GM18519 (cell line): ENCODE results near the gene MNAT1.
A peak's percentile ranks its signal among the peaks of the same experiment; 100 is the strongest.
"Not testable (repeated sequence)": the region's sequence is repeated elsewhere in the genome, so short reads cannot be mapped to it uniquely, and the experiment has no call there.

Source experiments
- ATAC-seq: cut with Tn5 transposase; IDR thresholded peaks from one replicate; pipeline ENCODE4 v1.9.1; 2021; ENCODE audit warnings: mild to moderate bottlenecking, moderate library complexity; ENCODE audit not compliant: unreplicated experiment, low FRiP score

The MNAT1 gene

DNA sequence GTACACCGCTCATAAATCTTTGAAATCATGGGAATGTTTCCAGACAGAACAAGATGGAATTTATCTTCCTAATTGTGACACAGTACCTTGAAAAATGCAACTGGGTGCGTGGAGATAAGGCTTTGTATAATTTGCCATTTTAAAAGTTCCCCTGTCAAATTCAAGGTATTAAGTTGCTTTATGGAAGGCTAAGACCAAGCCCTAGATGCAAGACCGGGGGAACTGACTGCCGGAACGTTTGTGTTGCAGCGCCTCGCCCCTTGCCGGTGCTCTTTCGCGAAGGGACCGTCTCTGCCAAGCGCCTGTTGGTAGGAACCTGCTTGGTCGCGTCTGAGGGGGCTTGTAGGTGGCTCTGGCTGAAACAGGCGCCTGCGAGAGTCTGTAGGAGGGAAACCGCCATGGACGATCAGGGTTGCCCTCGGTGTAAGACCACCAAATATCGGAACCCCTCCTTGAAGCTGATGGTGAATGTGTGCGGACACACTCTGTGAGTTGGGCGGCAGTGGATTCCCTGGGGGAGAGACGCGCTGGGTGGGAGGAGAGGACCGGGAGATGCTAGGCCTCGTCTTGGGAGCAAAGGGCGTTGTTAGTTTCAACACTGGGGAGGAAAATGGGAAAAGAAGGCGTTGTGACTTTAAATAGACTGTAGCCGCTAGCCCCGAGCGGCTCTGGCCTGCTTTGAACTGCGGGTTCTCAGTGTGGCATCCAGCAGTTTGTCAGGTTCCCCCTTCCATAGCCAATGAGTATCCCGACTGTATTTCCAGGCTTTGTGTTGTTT is at the start of gene MNAT1:
TSS of gene MNAT1 (plus strand) at position 297 of the 778 bp plus-strand sequence. CDS start at position 399, 102 bp downstream.
- peak; percentile 91 for ATAC-seq

DNA sequence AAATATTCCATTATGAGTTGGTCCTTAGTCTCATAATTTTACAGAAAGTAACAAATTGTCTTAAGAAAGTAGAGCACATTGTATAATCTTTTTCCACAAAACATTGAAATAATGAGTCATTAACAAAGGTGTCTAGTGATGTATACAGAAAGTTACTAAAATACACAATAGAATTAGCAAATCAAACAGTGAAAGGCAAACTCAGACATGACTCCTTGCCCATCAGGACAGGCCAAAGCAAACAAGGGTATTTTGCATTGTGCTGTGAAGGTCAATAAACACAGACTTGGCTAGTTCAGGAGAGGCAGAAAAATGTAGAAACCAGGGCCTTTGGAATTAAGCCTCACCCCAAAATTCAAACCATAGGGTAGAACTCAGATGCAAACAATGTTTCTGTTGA is 47.7 kb upstream of the MNAT1 start:
- ATAC-seq = no peak

GRCh38 chr14:60691383-60692113 is 43.0 kb upstream of the MNAT1 start:
- ATAC-seq = no peak

GRCh38 chr14:60695327-60695726 is 39.2 kb upstream of the MNAT1 start:
- ATAC-seq = no peak

- ATAC-seq = no peak
Measured at GRCh38 chr14:60700598-60700997, 34.0 kb upstream of the MNAT1 start.

GRCh38 chr14:60705100-60705499 is 29.5 kb upstream of the MNAT1 start:
- ATAC-seq = no peak

DNA sequence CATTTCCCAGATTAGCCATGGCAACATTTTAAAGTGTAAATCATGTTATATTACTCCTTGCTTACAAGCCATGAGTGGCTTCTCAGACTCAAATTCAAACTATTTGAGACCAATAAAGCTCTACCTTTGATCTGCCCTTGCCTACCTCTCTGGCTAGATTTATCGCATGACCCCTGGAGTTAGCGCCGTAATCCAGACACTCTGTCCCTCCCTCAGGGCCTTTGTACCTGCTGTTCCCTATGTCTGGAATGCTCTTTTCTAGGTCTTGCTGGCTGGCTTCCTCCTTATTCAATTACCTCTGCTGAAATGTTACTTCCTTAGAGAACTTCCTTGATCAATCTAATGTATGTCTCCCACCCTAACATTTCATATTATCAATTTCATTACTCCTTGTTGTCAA is 26.7 kb upstream of the MNAT1 start:
- no peak for ATAC-seq

DNA sequence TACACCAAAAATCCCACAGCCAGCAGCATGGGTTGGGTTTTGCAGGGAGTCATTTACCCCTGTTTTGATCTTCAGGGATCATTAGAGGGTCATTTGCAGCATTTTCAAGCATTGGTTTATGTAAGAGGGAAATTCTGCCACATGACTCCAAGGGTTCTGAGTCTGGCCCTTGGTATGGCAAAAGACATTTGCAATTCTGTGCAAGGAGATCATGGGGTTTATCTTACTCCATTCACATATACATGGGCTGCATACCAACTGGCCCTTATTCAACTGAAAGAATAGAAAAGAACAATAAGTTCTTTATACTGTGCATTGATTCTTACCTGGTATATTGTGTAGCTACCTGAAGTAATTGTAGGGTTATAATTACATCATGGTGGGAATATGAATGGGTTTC is 24.1 kb upstream of the MNAT1 start:
- ATAC-seq = no peak

- no peak for ATAC-seq
Measured at GRCh38 chr14:60713513-60713912, 21.0 kb upstream of the MNAT1 start.

- no peak for ATAC-seq
Measured at GRCh38 chr14:60720391-60720790, 14.2 kb upstream of the MNAT1 start.

GRCh38 chr14:60720962-60721325 is 13.6 kb upstream of the MNAT1 start:
- ATAC-seq = no peak

- no peak for ATAC-seq
Measured at GRCh38 chr14:60721326-60722106, 13.0 kb upstream of the MNAT1 start.

DNA sequence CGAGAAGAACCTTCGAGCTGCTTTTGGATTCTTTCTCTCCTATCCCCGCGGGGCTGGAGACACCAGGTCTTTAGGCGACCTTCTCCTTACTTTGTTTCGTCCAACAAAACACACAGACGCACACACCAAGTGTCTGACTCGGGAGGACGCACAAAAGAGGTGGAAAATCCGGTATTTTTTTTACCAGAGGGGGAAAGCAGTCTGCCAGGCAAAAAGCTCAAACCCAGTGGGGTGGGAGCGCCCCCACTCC is 12.5 kb upstream of the MNAT1 start:
- ATAC-seq = no peak

DNA sequence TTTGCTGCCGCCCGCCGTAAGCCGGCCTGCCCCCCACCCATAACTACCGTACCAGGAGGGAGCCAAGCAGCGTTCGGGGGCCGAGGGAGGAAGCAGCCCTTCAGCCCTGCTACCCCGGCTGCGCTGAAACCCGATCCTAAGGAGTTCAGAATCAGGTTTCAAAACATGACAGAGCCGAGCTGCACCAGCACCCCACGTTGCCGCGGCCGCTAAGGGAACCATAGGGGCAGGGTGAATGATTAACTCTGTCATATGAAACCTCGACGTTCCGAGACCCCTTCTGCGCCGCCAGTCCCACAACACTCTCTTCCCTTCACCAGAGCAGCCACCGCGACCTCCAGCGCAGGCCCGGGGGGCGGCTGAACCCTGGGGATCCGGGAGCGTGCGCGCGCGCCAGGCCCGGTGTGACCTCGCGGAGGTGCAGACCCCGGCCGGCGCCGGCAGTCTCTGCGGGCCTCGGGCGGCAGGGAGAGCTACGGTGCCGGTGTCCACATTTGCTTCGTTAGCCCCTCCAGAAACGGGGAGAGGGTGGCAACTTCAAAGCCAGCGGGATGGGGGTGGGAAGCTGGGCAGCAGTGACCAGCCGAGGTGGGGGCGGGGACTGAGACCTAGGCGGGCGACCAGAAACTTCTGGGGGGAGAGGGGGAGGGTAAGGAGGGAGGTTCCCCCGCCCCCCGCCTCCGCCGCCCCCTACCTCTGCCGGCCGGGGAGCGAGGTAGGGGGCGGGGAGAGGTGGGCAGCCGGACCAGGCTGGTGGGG is 12.0 kb upstream of the MNAT1 start:
- ATAC-seq = no peak

DNA sequence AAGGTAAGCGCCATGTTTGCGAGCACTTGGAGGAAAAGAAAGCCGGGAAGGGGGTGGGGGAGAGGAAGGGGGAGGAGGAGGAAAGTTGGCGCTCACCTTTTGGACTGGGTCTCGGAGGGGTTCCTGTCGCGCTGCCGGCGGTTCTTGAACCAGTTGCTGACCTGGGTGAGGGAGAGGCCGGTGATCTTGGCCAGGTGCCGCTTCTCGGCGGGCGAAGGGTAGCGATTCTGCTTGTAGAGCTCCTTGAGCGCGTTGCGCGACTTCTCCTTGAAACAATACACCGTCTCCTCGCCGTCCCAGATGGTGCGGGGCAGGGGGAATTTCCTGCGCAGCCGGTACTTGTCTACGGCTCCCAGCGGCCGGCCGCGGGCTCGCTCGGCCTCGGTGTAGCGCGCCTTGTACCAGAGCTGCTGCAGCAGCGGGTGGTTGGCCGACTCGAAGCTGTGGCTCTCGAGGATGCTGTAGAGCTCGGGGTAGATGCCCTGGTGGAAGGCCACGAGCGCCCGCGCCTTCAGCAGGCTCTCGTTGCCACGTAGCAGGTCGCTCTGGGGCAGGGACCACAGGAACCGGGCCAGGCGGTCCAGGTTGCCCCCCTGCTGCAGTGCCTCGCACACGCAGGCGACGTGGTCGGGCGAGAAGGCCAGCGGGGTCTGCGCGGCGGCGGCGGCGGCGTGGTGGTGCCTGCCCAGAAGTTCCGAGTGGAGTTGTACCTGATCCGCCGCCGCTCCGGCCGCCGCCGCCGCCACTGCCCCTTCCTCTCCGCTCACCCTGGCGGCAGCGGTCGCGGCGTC is 11.2 kb upstream of the MNAT1 start:
- no peak for ATAC-seq

- ATAC-seq = no peak
Measured at GRCh38 chr14:60723907-60724618, 10.5 kb upstream of the MNAT1 start, which contains the start of gene SIX4. SIX4 (minus strand) TSS chr14:60724351; CDS start chr14:60724074, 277 bp downstream.

- not testable (repeated sequence) for ATAC-seq
Measured at GRCh38 chr14:60731291-60731690, 3.3 kb upstream of the MNAT1 start.

- no peak for ATAC-seq
Measured at GRCh38 chr14:60732840-60733483, 1.6 kb upstream of the MNAT1 start.

DNA sequence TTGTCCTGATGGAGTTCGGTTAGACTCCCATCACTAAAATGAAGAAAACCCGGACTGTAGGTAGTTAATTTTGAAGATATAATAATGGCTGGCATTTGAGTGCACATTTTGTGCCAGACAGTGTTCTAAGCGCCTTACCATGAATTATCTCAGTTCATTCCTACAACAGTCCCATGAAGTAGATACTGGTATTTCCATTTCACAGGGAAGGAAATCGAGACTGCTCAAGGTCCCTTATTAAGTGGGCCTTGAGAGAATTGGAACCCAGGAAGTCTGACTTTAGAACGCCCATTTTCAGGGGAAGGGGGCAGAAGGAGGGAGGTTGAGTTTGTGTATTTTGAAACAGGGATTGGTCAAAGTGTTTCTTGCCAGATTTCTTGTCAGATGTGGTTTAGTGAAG is 855 bp downstream of the MNAT1 start:
- ATAC-seq = no peak
